Measurements from ENCODE around the gene DNAJB9. TPM values are rescaled to one million over a fixed set of nuclear protein-coding genes. Genes with fewer than 3 reads are reported as not detected.

The DNAJB9 gene
- total and polyA plus RNA-seq, 2 of the 13 experiments (the other 11 are each of a cell fraction or from before 2014, with no cell fraction given) = 8.6 to 16.4 TPM

DNA sequence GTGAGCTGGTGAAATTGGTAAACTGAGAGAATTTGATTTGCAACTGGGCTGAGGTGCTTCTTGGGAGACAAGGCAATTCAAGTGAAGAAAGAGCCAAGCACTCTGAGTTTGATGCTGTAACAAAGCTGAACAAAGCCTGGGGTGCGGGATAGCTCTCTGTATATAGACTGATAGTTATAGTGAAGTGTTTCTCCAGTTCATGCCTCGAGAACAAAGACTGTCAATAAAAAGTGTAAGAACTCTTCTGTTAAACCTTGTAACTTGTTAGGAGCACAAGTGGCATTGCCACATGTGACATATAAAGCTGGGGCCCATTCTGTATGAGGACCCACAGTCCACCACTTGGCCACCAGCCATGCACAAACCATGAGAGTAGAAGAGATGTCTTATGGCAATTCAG lies 32.4 kb upstream of the DNAJB9 start:
- intact Hi-C loops (cut with micrococcal nuclease; ENCODE audit: unreplicated experiment) = no loop called here
- 24% methylated on average over 2 of the region's 2 CpGs for WGBS (ENCODE audit: low lambda C conversion rate)
- H3K9me3 ChIP-seq (ENCODE audit: low read length) = no peaks in the 10 kb centered on the region
- no peak overlapping the region for H2AFZ ChIP-seq (ENCODE audit: low read length)
- in situ Hi-C loops (cut with HindIII; ENCODE audit: extremely low pct_ligation_motif_present, low pct_unique_long_range_greater_than_20kb) = no loop called here
- DNase-seq (ENCODE audit: low spot score) (no peak), ATAC-seq (no peak), FAIRE-seq (no peak)
- H3K27me3 ChIP-seq (ENCODE audit: control insufficient read depth in 1 of 2, insufficient read depth in 2 of 2, low read length in 2 of 2) = no peaks in the 10 kb centered on the region; a peak in 2 of 5 replicates
- H3K4me2 ChIP-seq (ENCODE audit: low read depth, low read length) = no peak overlapping the region
- H3K27ac ChIP-seq (ENCODE audit: extremely low read length, insufficient read depth, low read length) = no peak overlapping the region
- no peak for TF ChIP-seq ZNF256 (CRISPR knock-in tag; conservative IDR thresholded peaks at IDR 0.05)
- TF ChIP-seq, protein P1, sequence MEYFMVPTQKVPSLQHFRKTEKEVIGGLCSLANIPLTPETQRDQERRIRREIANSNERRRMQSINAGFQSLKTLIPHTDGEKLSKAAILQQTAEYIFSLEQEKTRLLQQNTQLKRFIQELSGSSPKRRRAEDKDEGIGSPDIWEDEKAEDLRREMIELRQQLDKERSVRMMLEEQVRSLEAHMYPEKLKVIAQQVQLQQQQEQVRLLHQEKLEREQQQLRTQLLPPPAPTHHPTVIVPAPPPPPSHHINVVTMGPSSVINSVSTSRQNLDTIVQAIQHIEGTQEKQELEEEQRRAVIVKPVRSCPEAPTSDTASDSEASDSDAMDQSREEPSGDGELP (IDR thresholded peaks at IDR 0.05; ENCODE audit: borderline replicate concordance, low read depth) = no peak
- no peak for TF ChIP-seq HIVEP1 (CRISPR knock-in tag; IDR thresholded peaks at IDR 0.05)
- no peak for TF ChIP-seq NR2C2 (CRISPR knock-in tag; IDR thresholded peaks at IDR 0.05; ENCODE audit: borderline replicate concordance)
- TF ChIP-seq, protein P2, sequence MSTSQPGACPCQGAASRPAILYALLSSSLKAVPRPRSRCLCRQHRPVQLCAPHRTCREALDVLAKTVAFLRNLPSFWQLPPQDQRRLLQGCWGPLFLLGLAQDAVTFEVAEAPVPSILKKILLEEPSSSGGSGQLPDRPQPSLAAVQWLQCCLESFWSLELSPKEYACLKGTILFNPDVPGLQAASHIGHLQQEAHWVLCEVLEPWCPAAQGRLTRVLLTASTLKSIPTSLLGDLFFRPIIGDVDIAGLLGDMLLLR (CRISPR knock-in tag; IDR thresholded peaks at IDR 0.05) = no peak
- TF ChIP-seq ZNF607 (CRISPR knock-in tag; IDR thresholded peaks at IDR 0.05; ENCODE audit: borderline replicate concordance) = no peak
- no peak for TF ChIP-seq FOXP1 (IDR thresholded peaks at IDR 0.05)
- no peak for TF ChIP-seq FOXP1 (CRISPR knock-in tag; IDR thresholded peaks at IDR 0.05)
- TF ChIP-seq ZNF383 (CRISPR knock-in tag; IDR thresholded peaks at IDR 0.05; ENCODE audit: borderline replicate concordance) = no peak
- TF ChIP-seq, protein P3, sequence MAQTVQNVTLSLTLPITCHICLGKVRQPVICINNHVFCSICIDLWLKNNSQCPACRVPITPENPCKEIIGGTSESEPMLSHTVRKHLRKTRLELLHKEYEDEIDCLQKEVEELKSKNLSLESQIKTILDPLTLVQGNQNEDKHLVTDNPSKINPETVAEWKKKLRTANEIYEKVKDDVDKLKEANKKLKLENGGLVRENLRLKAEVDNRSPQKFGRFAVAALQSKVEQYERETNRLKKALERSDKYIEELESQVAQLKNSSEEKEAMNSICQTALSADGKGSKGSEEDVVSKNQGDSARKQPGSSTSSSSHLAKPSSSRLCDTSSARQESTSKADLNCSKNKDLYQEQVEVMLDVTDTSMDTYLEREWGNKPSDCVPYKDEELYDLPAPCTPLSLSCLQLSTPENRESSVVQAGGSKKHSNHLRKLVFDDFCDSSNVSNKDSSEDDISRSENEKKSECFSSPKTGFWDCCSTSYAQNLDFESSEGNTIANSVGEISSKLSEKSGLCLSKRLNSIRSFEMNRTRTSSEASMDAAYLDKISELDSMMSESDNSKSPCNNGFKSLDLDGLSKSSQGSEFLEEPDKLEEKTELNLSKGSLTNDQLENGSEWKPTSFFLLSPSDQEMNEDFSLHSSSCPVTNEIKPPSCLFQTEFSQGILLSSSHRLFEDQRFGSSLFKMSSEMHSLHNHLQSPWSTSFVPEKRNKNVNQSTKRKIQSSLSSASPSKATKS (CRISPR knock-in tag; IDR thresholded peaks at IDR 0.05) = no peak
- TF ChIP-seq ZNF678 (CRISPR knock-in tag; IDR thresholded peaks at IDR 0.05) = no peak
- no peak for TF ChIP-seq ZNF143 (CRISPR knock-in tag; IDR thresholded peaks at IDR 0.05)
- TF ChIP-seq, protein P4, sequence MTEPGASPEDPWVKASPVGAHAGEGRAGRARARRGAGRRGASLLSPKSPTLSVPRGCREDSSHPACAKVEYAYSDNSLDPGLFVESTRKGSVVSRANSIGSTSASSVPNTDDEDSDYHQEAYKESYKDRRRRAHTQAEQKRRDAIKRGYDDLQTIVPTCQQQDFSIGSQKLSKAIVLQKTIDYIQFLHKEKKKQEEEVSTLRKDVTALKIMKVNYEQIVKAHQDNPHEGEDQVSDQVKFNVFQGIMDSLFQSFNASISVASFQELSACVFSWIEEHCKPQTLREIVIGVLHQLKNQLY (CRISPR knock-in tag; IDR thresholded peaks at IDR 0.05) = no peak
- no peak for TF ChIP-seq ZNF749 (CRISPR knock-in tag; IDR thresholded peaks at IDR 0.05; ENCODE audit: borderline replicate concordance)
- no peak for TF ChIP-seq CENPT (CRISPR knock-in tag; IDR thresholded peaks at IDR 0.05; ENCODE audit: low read depth)
- no peak for TF ChIP-seq ETV5 (CRISPR knock-in tag; IDR thresholded peaks at IDR 0.05; ENCODE audit: borderline replicate concordance)
- TF ChIP-seq ZMAT3 (CRISPR knock-in tag; conservative IDR thresholded peaks at IDR 0.05) = no peak
- TF ChIP-seq, protein P5, sequence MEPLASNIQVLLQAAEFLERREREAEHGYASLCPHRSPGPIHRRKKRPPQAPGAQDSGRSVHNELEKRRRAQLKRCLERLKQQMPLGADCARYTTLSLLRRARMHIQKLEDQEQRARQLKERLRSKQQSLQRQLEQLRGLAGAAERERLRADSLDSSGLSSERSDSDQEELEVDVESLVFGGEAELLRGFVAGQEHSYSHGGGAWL (CRISPR knock-in tag; IDR thresholded peaks at IDR 0.05) = no peak
- no peak for TF ChIP-seq ATM (IDR thresholded peaks at IDR 0.05; ENCODE audit: borderline replicate concordance)
- no peaks in the 10 kb centered on the region for H3K79me2 ChIP-seq (ENCODE audit: insufficient read depth, low read length)
- no peak overlapping the region for H3K9ac ChIP-seq (ENCODE audit: insufficient read depth, low read depth, low read length)
- H3K4me1 ChIP-seq (ENCODE audit: insufficient read depth, low read length) = no peaks in the 10 kb centered on the region
- no peaks in the 10 kb centered on the region for H3K36me3 ChIP-seq (replicated peaks in 1 of 2; ENCODE audit: control insufficient read depth in 1 of 2, insufficient read depth in 2 of 2, low read length in 2 of 2)
- H3K4me3 ChIP-seq (replicated peaks in 1 of 3; ENCODE audit: insufficient read depth in 1 of 3, low read depth in 2 of 3, low read length in 3 of 3) = no peak overlapping the region
- BruUV-seq (replicated peaks) = no TSS peak
- no peaks in the 10 kb centered on the region for H4K20me1 ChIP-seq (ENCODE audit: insufficient read depth, low read length)
- ChIA-PET CTCF (ENCODE audit: low intra/inter-chr PET ratio, low total read pairs) (no interaction called here), POLR2A (no interaction called here)
